ENCODE data around the gene SLC44A1.

- TF ChIP-seq PAWR (CRISPR knock-in tag; IDR thresholded peaks at IDR 0.05; ENCODE audit: borderline replicate concordance) (no peak), MED1 (CRISPR knock-in tag; IDR thresholded peaks at IDR 0.05) (no peak), TOE1 (CRISPR knock-in tag; IDR thresholded peaks at IDR 0.05) (no peak), ZNF20 (CRISPR knock-in tag; IDR thresholded peaks at IDR 0.05) (no peak), EZH2 (conservative IDR thresholded peaks at IDR 0.05; ENCODE audit: low read depth, low read length) (no peak), MEIS2 (CRISPR knock-in tag; IDR thresholded peaks at IDR 0.05) (no peak), ZNF547 (CRISPR knock-in tag; IDR thresholded peaks at IDR 0.05) (no peak), POGK (CRISPR knock-in tag; conservative IDR thresholded peaks at IDR 0.05) (no peak)
These were observed 149.3 kb downstream of the SLC44A1 start for GRCh38 chr9:105393576-105394344.
